Mesenchymal stem cell (in vitro differentiated cells and primary cell): ENCODE data around the gene IGF2BP2.

Experiments used
- DNase-seq: peaks from one replicate; pipeline ENCODE4 v3.0.0-alpha.2; 2013
- H2AFZ ChIP-seq: one replicate; pipeline ENCODE4 v1.6.1; 2013; ENCODE audit warnings: low read depth, mild to moderate bottlenecking, control low read depth, inconsistent platforms, low read length, moderate library complexity
- H2AK5ac ChIP-seq: 2 replicates; pipeline ENCODE4 v1.6.1; 2013; ENCODE audit warnings: low read length, moderate library complexity, mild to moderate bottlenecking, inconsistent platforms; ENCODE audit not compliant: severe bottlenecking
- H2BK120ac ChIP-seq: one replicate; pipeline ENCODE4 v1.6.1; 2013; ENCODE audit warnings: low read depth, mild to moderate bottlenecking, inconsistent platforms, low read length, moderate library complexity
- H2BK12ac ChIP-seq, 2 experiments: one replicate each; pipeline ENCODE4 v1.6.1; 2013; ENCODE audit warnings: inconsistent platforms in 2 of 2, low read length in 2 of 2, mild to moderate bottlenecking in 2 of 2, moderate library complexity in 2 of 2, control low read depth in 1 of 2
- H2BK15ac ChIP-seq: one replicate; pipeline ENCODE4 v1.6.1; 2013; ENCODE audit warnings: mild to moderate bottlenecking, low read depth, inconsistent platforms; ENCODE audit not compliant: poor library complexity, severe bottlenecking
- H2BK5ac ChIP-seq: 2 replicates; pipeline ENCODE4 v1.6.1; 2013; ENCODE audit warnings: low read depth, mild to moderate bottlenecking, low read length, control low read depth, inconsistent platforms; ENCODE audit not compliant: poor library complexity, severe bottlenecking
- H3K14ac ChIP-seq, 2 experiments: one replicate each; pipeline ENCODE4 v1.6.1; 2013; ENCODE audit warnings: inconsistent platforms in 2 of 2, low read length in 2 of 2, control low read depth in 1 of 2, mild to moderate bottlenecking in 1 of 2, moderate library complexity in 1 of 2
- H3K18ac ChIP-seq, 2 experiments: one replicate each; pipeline ENCODE4 v1.6.1; 2013; ENCODE audit warnings: inconsistent platforms in 2 of 2, low read length in 2 of 2, control low read depth in 1 of 2, low read depth in 1 of 2, mild to moderate bottlenecking in 1 of 2
- H3K23ac ChIP-seq, 2 experiments: one replicate each; pipeline ENCODE4 v1.6.1; 2013; ENCODE audit warnings: inconsistent platforms in 2 of 2, low read length in 2 of 2, mild to moderate bottlenecking in 2 of 2, moderate library complexity in 2 of 2, control low read depth in 1 of 2
- H3K27ac ChIP-seq: 2 replicates; pipeline ENCODE4 v1.5.1; 2013; ENCODE audit warnings: mild to moderate bottlenecking, moderate library complexity, low read length, control low read depth, inconsistent platforms; ENCODE audit not compliant: poor library complexity, severe bottlenecking
- H3K27me3 ChIP-seq, 2 experiments: 2 replicates each; pipeline versions ENCODE4 v1.6.1 to v1.7.0; 2013; ENCODE audit warnings: low read length in 2 of 2, mild to moderate bottlenecking in 2 of 2, moderate library complexity in 2 of 2, control low read depth in 1 of 2, inconsistent platforms in 1 of 2; ENCODE audit not compliant: control insufficient read depth in 1 of 2, insufficient read depth in 1 of 2
- H3K36me3 ChIP-seq, 2 experiments: 2 replicates each; pipeline versions ENCODE4 v1.6.1 to v1.7.0; 2013; ENCODE audit warnings: low read length in 2 of 2, control low read depth in 1 of 2, inconsistent platforms in 1 of 2, low read depth in 1 of 2, mild to moderate bottlenecking in 1 of 2; ENCODE audit not compliant: insufficient read depth in 2 of 2, control insufficient read depth in 1 of 2
- H3K4ac ChIP-seq, 2 experiments: one replicate each; pipeline ENCODE4 v1.6.1; 2013; ENCODE audit warnings: inconsistent platforms in 2 of 2, low read length in 2 of 2, mild to moderate bottlenecking in 2 of 2, moderate library complexity in 2 of 2, control low read depth in 1 of 2, low read depth in 1 of 2
- H3K4me1 ChIP-seq: 2 replicates; pipeline ENCODE4 v1.6.1; 2013; ENCODE audit warnings: low read depth, low read length, control low read depth; ENCODE audit not compliant: control insufficient read depth, insufficient read depth
- H3K4me2 ChIP-seq: 2 replicates; pipeline ENCODE4 v1.6.1; 2013; ENCODE audit warnings: low read length, mild to moderate bottlenecking, inconsistent platforms; ENCODE audit not compliant: poor library complexity, severe bottlenecking
- H3K4me3 ChIP-seq, 2 experiments: 2 replicates each; pipeline versions ENCODE4 v1.5.1 to v1.7.0; 2013; ENCODE audit warnings: low read length in 2 of 2, mild to moderate bottlenecking in 2 of 2, control low read depth in 1 of 2, low read depth in 1 of 2; ENCODE audit not compliant: insufficient read depth in 1 of 2
- H3K79me1 ChIP-seq: replicated peaks from 2 replicates; pipeline ENCODE4 v1.6.1; 2013; ENCODE audit warnings: mild to moderate bottlenecking, control low read depth, low read length, inconsistent platforms; ENCODE audit not compliant: poor library complexity, severe bottlenecking
- H3K9ac ChIP-seq: 2 replicates; pipeline ENCODE4 v1.7.0; 2013; ENCODE audit warnings: mild to moderate bottlenecking, low read length, moderate library complexity
- H3K9me3 ChIP-seq: 2 replicates; pipeline ENCODE4 v1.7.0; 2013; ENCODE audit warnings: mild to moderate bottlenecking, low read length; ENCODE audit not compliant: control insufficient read depth
- H4K8ac ChIP-seq: one replicate; pipeline ENCODE4 v1.6.1; 2013; ENCODE audit warnings: inconsistent platforms, mild to moderate bottlenecking, low read length, moderate library complexity
- H4K91ac ChIP-seq: one replicate; pipeline ENCODE4 v1.6.1; 2013; ENCODE audit warnings: mild to moderate bottlenecking, low read length, inconsistent platforms
- WGBS: methylation state at CpG from one replicate; pipeline ENCODE4 v1.1.7; 2013; ENCODE audit warnings: mixed read lengths; 5-methylcytosine and 5-hydroxymethylcytosine counted together

IGF2BP2 gene

DNA sequence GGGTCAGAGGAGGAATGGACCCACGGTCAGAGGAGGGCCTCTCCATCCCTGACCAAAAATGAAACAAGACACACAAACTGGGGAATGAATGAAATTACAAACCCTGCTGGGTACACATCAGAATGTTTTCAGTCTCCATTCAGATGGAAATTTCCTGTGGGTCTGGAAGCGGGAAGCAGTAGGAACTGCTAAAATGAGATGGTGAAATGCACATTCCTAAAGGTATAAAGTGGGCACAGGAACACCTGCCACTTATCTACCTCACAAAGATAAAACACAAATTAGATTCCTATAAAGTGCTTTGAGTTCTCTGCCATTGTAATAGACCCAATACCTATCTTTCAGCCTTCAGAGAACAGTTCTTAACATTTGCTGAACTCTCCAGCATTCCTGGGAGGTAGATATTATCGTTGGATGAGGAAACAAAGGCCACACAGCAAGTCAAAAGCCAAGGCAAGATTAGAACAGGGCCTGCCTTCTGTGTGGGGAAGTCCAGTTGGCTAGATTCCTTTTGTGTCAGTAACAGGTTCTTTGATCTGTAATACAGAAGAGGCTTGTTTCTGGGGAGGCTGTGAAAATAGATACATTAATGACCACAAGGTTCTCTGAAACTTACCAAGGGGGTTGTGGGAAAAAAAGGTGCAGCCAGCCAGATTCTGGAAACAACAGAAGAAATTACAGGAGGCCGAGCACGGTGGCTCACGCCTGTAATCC lies 98.4 kb downstream of the IGF2BP2 start:
- H3K4me1 ChIP-seq, result peaks cover 15% of the 10 kb centered on the region
- H3K36me3 ChIP-seq, result no peaks in the 10 kb centered on the region
- H4K91ac ChIP-seq, result no peak overlapping the region
- no peak overlapping the region for H3K4me3 ChIP-seq
- H3K4ac ChIP-seq, result no peak overlapping the region
- no peak for DNase-seq
- H3K27me3 ChIP-seq, result no peaks in the 10 kb centered on the region
- no peak overlapping the region for H2BK15ac ChIP-seq
- no peak overlapping the region for H3K23ac ChIP-seq
- H4K8ac ChIP-seq, result no peak overlapping the region
- no peak overlapping the region for H3K18ac ChIP-seq
- H3K9me3 ChIP-seq, result no peaks in the 10 kb centered on the region
- no peak overlapping the region for H3K4me2 ChIP-seq
- H2AK5ac ChIP-seq, result no peak overlapping the region
- H2BK5ac ChIP-seq, result no peak overlapping the region
- no peak overlapping the region for H2BK120ac ChIP-seq
- no peak overlapping the region for H3K14ac ChIP-seq
- WGBS, result 100% methylated on average over 2 of the region's 6 CpGs
- H2AFZ ChIP-seq, result no peak overlapping the region
- peaks cover 7% of the 10 kb centered on the region for H3K79me1 ChIP-seq
- no peak overlapping the region for H3K9ac ChIP-seq
- H3K27ac ChIP-seq, result no peak overlapping the region
- no peak overlapping the region for H2BK12ac ChIP-seq

GRCh38 chr3:185724761-185725160 lies 100.1 kb downstream of the IGF2BP2 start:
- Histone ChIP-seq H3K18ac (no peak overlapping the region), H3K9ac (no peak overlapping the region)
- no peak for DNase-seq

DNA sequence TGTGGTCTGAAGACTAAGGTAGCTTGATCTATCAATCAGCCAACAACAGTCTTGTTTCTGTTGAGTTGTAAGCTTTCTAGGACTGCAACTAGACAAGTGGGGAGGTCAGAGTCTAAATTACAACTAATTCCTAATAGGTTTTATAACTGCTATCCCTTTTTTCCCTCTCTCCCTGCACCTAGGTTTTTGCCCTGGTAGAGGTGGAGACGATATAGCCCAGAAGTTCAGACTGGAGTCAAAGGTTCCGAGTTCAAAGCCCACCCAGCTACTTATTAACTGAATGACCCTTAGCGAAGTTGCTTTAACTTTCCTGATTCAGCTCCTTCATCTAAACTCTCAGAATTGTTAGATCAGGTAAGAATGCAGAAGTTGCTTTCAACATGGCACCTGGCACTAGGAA lies 100.6 kb downstream of the IGF2BP2 start:
- Histone ChIP-seq H3K4ac (no peak overlapping the region), H3K9me3 (no peaks in the 10 kb centered on the region), H3K79me1 (peaks cover 7% of the 10 kb centered on the region), H2BK15ac (no peak overlapping the region), H3K9ac (no peak overlapping the region), H2BK12ac (no peak overlapping the region), H3K14ac (no peak overlapping the region), H3K18ac (no peak overlapping the region), H3K23ac (no peak overlapping the region), H4K8ac (no peak overlapping the region), H4K91ac (no peak overlapping the region), H3K27ac (no peak overlapping the region), H3K27me3 (no peaks in the 10 kb centered on the region), H2BK120ac (no peak overlapping the region), H3K4me3 (no peak overlapping the region), H2BK5ac (no peak overlapping the region), H2AK5ac (no peak overlapping the region), H2AFZ (no peak overlapping the region), H3K4me1 (peaks cover 14% of the 10 kb centered on the region), H3K4me2 (no peak overlapping the region), H3K36me3 (peaks cover 0 to 4% of the 10 kb centered on the region in 2 experiments)
- no peak for DNase-seq
- WGBS, result 94% methylated on average over 1 of the region's 3 CpGs

More at GRCh38 chr3:185724761-185725160, 100.1 kb downstream of the IGF2BP2 start:
- 96% methylated on average over 3 of the region's 3 CpGs for WGBS
- Histone ChIP-seq H3K4me3 (no peak overlapping the region), H2BK120ac (no peak overlapping the region), H3K4ac (no peak overlapping the region), H3K14ac (no peak overlapping the region), H3K4me2 (no peak overlapping the region), H3K9me3 (no peaks in the 10 kb centered on the region), H3K23ac (no peak overlapping the region), H3K27me3 (no peaks in the 10 kb centered on the region), H3K4me1 (peaks cover 14% of the 10 kb centered on the region), H2AK5ac (no peak overlapping the region), H3K27ac (no peak overlapping the region), H2BK12ac (no peak overlapping the region), H4K91ac (no peak overlapping the region), H3K36me3 (peaks cover 0 to 4% of the 10 kb centered on the region in 2 experiments), H3K79me1 (peaks cover 7% of the 10 kb centered on the region), H4K8ac (no peak overlapping the region), H2BK15ac (no peak overlapping the region), H2BK5ac (no peak overlapping the region), H2AFZ (no peak overlapping the region)

- WGBS, result 87% methylated on average over 5 of the region's 5 CpGs
- Histone ChIP-seq H2AK5ac (no peak overlapping the region), H2BK120ac (no peak overlapping the region), H3K9ac (no peak overlapping the region), H3K36me3 (peaks cover 0 to 4% of the 10 kb centered on the region in 2 experiments), H3K79me1 (peaks cover 9% of the 10 kb centered on the region), H3K27ac (no peak overlapping the region), H2AFZ (no peak overlapping the region), H3K18ac (no peak overlapping the region), H2BK12ac (no peak overlapping the region), H3K4me3 (no peak overlapping the region), H2BK15ac (no peak overlapping the region), H3K4me2 (no peak overlapping the region), H3K23ac (no peak overlapping the region), H3K14ac (no peak overlapping the region), H3K27me3 (no peaks in the 10 kb centered on the region), H4K8ac (no peak overlapping the region), H3K4ac (no peak overlapping the region), H2BK5ac (no peak overlapping the region), H3K9me3 (no peaks in the 10 kb centered on the region), H4K91ac (no peak overlapping the region), H3K4me1 (peaks cover 9% of the 10 kb centered on the region)
- DNase-seq, result no peak
Measured at GRCh38 chr3:185722881-185723280, 102.0 kb downstream of the IGF2BP2 start.
